Spinal cord (tissue), 10 donors: ENCODE results near the gene POLR2F. TPM values are rescaled to one million over a fixed set of nuclear protein-coding genes. Genes with fewer than 3 reads are reported as not detected.
"Not testable (repeated sequence)": the region's sequence is repeated elsewhere in the genome, so short reads cannot be mapped to it uniquely, and the experiment has no call there.

Experiments
- DNase-seq, 6 donors: peaks; one replicate each; pipeline versions ENCODE4 v3.0.0 to v3.0.0-alpha.2; 2013 to 2015; ENCODE audit warnings: low spot score in 6 of 6, low read depth in 4 of 6
- H3K27ac ChIP-seq: one replicate; pipeline ENCODE4 v1.5.1; 2013; ENCODE audit warnings: low read depth, low read length, control low read depth
- H3K27me3 ChIP-seq: one replicate; pipeline ENCODE4 v1.6.1; 2013; ENCODE audit warnings: low read length; ENCODE audit not compliant: control insufficient read depth, insufficient read depth
- H3K36me3 ChIP-seq: one replicate; pipeline ENCODE4 v1.6.1; 2013; ENCODE audit warnings: low read length; ENCODE audit not compliant: control insufficient read depth, insufficient read depth
- H3K4me1 ChIP-seq: one replicate; pipeline ENCODE4 v1.6.1; 2013; ENCODE audit warnings: low read length; ENCODE audit not compliant: control insufficient read depth, insufficient read depth
- H3K4me3 ChIP-seq: one replicate; pipeline ENCODE4 v1.5.1; 2013; ENCODE audit warnings: low read depth, low read length, control low read depth
- H3K9me3 ChIP-seq: one replicate; pipeline ENCODE4 v1.6.1; 2013; ENCODE audit warnings: low read length; ENCODE audit not compliant: control insufficient read depth, insufficient read depth
- WGBS: methylation state at CpG from one replicate; pipeline ENCODE4 v1.1.5; 2013; ENCODE audit warnings: missing lambda C conversion rate; ENCODE audit not compliant: insufficient coverage; 5-methylcytosine and 5-hydroxymethylcytosine counted together
- polyA plus RNA-seq, 2 donors: library from polyadenylated mRNA; unstranded; fragments of 120-200 nt; gene quantifications; one replicate each; pipeline ENCODE4 v1.2.1, GENCODE V29; 2013; ENCODE audit not compliant: insufficient read length in 2 of 2
- total RNA-seq, 2 donors: library from RNA; depleted of rRNA in 1 of 2; stranded (reverse); fragments of 120-200 nt in 1 of 2; fragments of >200 nt in 1 of 2; gene quantifications; one replicate each; pipeline versions ENCODE4 v1.2.3 to v1.2.4, GENCODE V29; 2013 to 2014
- donor health status: healthy.

POLR2F gene
- total and polyA plus RNA-seq, 4 donors = 24.3 to 125 (median 111) TPM

DNA sequence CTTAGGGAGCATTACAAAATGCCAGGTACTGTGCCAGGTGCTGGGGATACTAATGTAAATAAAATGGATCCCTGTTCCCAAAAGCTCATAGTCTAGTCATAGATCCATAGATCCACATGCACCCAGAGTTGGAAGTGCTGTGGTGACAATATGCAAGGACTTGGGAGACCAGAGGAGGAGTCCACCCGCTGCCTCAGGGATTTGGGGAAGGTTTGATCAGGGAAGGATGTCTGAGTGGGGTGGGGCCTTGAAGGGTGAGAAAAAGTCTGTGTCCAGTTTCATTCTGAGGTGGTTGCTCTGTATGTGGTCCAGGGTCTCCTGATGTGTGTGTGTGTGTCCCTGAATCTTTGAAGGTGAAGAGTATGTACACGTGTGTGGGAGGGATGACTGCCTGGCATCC is 21.7 kb downstream of the POLR2F start:
- Histone ChIP-seq H3K9me3 (no peaks in the 10 kb centered on the region), H3K4me3 (no peak overlapping the region), H3K36me3 (peaks cover 72% of the 10 kb centered on the region), H3K27me3 (no peaks in the 10 kb centered on the region), H3K4me1 (peaks cover 66% of the 10 kb centered on the region), H3K27ac (peak overlapping the region; percentile 64)
- DNase-seq = no peak
- WGBS = 89% methylated on average over 2 of the region's 2 CpGs

DNA sequence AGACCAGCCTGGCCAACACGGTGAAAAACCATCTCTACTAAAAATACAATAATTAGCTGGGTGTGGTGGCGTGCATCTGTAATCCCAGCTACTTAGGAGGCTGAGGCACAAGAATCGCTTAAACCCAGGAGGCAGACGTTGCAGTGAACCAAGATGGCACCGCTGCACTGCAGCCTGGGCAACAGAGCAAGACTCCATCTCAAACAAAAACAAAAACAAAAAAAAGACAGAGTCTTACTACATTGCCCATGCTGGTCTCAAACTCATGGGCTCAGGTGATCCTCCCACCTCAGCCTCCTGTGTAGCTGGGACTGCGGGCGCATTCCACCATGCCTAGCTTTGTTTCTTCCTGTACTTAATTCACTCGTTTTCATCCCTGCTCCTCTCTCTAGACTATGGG is 22.5 kb downstream of the POLR2F start:
- H3K27me3 ChIP-seq, DNase-seq, H3K9me3 ChIP-seq: not testable (repeated sequence)
- 84% methylated on average over 6 of the region's 8 CpGs for WGBS
- H3K4me1 ChIP-seq = peaks cover 66% of the 10 kb centered on the region
- H3K36me3 ChIP-seq = peaks cover 78% of the 10 kb centered on the region
- H3K4me3 ChIP-seq = peak overlapping the region; percentile 21
- H3K27ac ChIP-seq = peak overlapping the region; percentile 26

DNA sequence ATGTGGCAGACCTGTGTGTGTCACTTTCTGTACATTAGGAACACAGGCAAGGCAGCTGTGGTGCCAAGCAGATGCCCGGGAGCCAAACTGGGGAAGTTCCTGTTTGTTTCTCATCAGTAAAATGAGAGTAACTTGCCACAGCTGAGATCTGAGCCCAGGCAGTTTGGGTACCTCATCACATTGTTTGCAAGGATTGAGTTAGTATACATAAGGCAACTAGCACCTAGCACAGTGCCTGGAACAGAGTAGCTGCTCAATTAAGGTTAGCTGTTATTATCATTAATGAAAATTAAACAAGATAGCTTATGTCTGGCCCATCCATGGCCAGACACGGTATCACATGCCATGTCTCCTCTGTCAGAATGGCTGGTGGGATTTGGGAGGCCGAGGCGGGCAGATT is 23.0 kb downstream of the POLR2F start:
- Histone ChIP-seq H3K27me3 (no peaks in the 10 kb centered on the region), H3K4me3 (peak overlapping the region; percentile 21), H3K4me1 (peaks cover 62% of the 10 kb centered on the region), H3K36me3 (peaks cover 80% of the 10 kb centered on the region), H3K9me3 (no peaks in the 10 kb centered on the region), H3K27ac (peak overlapping the region; percentile 26)
- WGBS = 82% methylated on average over 4 of the region's 4 CpGs
- DNase-seq = no peak

DNA sequence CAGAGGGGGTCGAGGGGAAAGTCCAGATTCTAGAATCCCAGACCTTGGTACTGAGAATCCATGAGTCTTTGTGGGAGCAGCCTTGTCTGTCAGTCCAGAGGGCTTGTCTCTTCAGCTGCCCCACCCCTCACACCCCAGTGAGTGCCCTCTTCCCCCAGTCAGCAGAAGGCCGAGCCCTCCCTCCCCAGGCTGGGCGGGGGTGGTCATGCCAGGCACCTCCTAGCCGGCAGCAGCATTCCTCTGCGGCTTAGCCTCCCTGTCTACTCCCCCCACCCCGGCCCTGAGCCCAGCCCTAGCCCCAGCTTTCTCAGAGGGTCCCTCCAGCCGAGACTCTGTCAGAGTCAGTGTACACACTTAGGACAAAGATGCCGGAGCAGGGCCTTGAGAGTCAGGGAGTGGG is 26.3 kb downstream of the POLR2F start:
- 57% methylated on average over 8 of the region's 8 CpGs for WGBS
- Histone ChIP-seq H3K27me3 (no peaks in the 10 kb centered on the region), H3K9me3 (no peaks in the 10 kb centered on the region), H3K4me3 (peak overlapping the region; percentile 64), H3K36me3 (peaks cover 81% of the 10 kb centered on the region), H3K27ac (peak overlapping the region; percentile 89), H3K4me1 (peaks cover 36% of the 10 kb centered on the region)
- DNase-seq = no peak

DNA sequence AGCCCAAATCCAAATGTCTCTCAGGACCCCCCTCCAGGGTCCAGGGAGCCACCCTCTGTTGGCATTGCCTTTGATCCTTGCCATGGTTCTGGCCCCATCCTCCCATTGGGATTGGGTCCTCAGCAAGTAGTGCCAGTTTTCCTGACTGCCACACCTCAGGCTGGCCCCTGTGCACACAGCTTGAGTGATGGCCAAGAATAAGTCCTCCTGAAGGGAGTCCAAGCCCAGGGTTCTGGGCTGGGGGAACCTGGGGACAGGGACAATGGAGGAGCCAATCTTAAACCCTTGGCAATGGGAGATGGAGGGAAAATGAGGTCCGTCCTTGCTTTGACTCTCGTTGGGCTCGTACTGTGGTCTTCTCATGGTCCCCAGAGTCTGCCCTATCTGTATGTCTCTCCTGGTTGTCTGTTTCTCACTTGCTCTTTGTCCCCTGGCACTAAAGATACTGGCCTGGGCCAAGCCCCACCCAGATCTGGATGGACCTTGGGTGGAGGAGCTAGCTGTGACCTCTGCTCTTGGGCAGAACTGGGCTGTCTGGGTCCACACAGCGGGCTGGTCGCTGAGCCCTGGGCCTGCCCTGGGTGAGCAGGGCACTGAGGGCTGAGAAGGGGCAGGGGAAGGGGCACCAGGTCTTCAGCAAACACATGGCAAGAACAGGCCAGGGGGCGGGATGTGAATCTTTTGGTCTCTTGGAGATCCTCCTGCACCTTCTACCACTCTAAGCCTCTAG is 27.9 kb downstream of the POLR2F start:
- no peak for DNase-seq
- H3K27me3 ChIP-seq = no peaks in the 10 kb centered on the region
- peak overlapping the region; percentile 89 for H3K27ac ChIP-seq
- H3K4me3 ChIP-seq = peak overlapping the region; percentile 64
- H3K36me3 ChIP-seq = peaks cover 84% of the 10 kb centered on the region
- H3K9me3 ChIP-seq = no peaks in the 10 kb centered on the region
- peaks cover 35% of the 10 kb centered on the region for H3K4me1 ChIP-seq
- WGBS = 89% methylated on average over 5 of the region's 6 CpGs

DNA sequence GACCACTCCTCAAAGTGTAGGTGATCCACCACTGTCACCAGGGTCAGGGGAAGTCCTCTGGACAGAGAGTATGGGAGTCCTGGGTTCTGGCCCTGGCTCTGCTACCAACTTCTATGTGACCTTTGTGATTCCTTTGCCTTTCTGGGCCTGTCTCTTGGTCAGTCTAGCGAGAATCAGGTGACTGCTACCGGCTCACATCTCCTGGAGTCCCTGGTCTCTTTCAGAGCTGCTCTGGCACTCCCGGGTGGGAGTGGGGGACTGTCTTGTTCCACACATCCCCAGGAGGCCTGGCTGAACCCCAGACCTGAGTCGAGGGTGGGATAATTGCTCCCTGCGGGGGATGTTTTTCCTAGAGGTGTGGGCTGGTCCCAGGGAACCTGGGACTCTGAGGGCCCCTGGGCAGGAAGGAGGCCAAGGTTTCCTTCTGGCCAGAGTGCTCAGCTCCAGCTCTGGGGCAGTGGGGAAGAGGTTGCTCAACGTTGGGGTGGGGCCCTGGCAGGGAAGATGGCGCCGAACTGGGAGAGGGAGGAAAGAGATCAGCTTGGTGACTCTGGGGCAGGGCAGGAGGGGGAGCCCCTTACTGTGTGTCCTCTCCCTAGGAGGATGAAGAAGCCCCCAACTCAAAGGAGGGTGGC is 28.8 kb downstream of the POLR2F start:
- H3K27ac ChIP-seq = peak overlapping the region; percentile 89
- WGBS = 58% methylated on average over 6 of the region's 8 CpGs
- H3K9me3 ChIP-seq = no peaks in the 10 kb centered on the region
- no peak for DNase-seq
- H3K4me3 ChIP-seq = peak overlapping the region; percentile 64
- peaks cover 35% of the 10 kb centered on the region for H3K4me1 ChIP-seq
- no peaks in the 10 kb centered on the region for H3K27me3 ChIP-seq
- peaks cover 87% of the 10 kb centered on the region for H3K36me3 ChIP-seq

DNA sequence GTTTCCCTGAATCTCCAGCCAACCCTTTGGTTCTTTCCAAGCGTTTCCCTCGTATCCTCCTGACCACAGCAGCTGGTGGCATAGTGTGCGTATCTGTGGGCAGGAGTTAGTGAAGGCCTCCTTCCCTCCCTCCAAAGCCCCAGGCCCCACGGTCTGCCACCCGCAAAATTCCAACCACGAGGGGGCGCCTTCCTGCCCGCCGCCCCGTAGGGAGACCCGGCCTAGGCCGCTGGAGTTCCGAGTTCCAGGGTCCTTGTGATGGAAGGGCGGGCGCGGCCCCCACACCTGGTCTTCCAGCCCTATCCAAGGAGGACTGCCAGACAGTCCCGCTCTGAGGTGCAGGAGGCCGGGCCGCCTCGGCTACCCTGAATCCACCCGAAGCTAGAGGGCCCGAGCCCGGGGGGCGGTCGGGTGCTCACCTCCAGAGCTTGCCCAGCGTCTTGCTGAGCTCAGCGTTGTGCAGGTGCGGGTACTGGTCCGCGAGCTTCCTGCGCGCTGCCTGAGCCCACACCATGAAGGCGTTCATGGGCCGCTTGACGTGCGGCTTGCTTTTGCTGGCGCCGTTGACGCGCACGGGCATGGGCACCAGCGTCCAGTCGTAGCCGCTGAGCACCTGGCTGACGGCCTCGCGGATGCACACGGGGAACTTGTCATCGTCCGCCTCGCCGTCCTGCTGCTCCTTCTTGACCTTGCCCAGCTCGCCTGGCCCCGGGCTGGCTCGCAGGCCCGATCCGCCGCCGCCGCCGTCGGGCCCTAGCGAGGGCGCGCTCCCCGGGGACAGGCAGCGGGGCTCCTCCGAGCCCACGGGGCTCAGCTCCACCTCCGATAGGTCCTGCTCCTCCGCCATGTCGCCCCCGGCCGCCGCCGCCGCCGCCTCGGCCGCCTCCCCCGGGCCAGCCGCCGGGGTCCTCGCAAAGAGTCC is 29.7 kb downstream of the POLR2F start:
- H3K36me3 ChIP-seq = peaks cover 83% of the 10 kb centered on the region
- H3K9me3 ChIP-seq = no peaks in the 10 kb centered on the region
- no peaks in the 10 kb centered on the region for H3K27me3 ChIP-seq
- H3K4me1 ChIP-seq = peaks cover 33% of the 10 kb centered on the region
- DNase-seq = no peak
- H3K27ac ChIP-seq = peak overlapping the region; percentile 89
- H3K4me3 ChIP-seq = peak overlapping the region; percentile 64
- 28% methylated on average over 82 of the region's 84 CpGs for WGBS

DNA sequence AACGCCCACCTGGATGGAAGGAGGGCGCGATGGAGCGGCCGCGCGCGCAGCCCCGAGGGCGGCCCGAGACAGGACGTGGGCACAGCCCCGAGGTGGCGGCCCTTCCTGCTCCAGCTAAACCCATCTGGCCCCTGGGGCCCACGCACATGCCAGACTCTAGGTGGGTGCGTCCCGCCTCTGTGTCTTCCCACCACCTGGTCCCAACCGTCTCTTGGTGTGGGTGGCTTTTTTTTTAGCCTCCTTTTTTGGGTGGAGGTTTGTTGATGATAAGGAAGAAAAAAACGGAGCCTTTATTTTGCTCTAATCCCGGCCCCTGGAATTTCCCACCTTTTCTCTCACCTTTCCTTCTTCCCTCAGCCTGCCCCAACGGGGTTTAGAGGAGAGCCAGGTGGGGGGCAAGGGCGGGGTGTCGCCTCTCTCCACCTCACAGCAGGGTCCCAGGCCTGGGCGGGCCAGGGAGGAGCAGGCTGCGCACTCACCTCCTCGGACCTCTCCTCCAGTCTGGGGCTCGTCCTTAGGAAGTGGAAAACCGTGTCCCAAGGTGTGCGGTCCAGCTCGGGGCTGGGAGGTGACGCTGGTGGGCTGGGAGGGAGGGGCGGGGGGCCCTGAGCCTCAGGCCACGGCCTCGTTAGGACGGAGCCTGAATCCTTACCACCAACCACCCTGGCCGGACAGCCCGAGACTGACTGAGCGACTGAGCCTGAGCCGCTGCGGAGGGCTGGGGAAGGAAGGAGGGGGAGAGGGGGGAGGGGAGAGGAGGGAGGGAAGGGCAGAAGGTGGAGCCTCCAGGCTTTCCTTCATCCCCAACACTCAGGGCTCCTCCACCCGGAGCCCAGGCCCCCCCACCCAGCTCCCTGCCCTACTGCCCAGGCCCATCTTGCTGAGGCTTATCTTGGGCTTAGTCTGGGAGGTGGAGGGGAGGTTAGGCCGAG is 30.6 kb downstream of the POLR2F start, which contains the start of gene SOX10:
TSS of gene SOX10 (minus strand) at position 696 of the 932 bp plus-strand sequence. CDS start 771 bp downstream, outside the sequence.
- Histone ChIP-seq H3K4me1 (peaks cover 39% of the 10 kb centered on the region), H3K36me3 (peaks cover 80% of the 10 kb centered on the region), H3K4me3 (peak within 1 kb of the TSS; percentile 64), H3K27ac (peak within 1 kb of the TSS; percentile 89), H3K27me3 (no peaks in the 10 kb centered on the region), H3K9me3 (no peaks in the 10 kb centered on the region)
- 46% methylated on average over 19 of the region's 42 CpGs for WGBS
- DNase-seq = peak in 2 of 6 donors; percentile 43 to 71
